GOT3 (cell line): ENCODE measurements around the gene ZNF609.
"Not testable (repeated sequence)": the region's sequence is repeated elsewhere in the genome, so short reads cannot be mapped to it uniquely, and the experiment has no call there.

Experiments used
- DNase-seq: peaks from one replicate; lab custom pipeline; 2025; ENCODE audit warnings: mixed read lengths; lab: John Stamatoyannopoulos, UW

The ZNF609 gene

DNA sequence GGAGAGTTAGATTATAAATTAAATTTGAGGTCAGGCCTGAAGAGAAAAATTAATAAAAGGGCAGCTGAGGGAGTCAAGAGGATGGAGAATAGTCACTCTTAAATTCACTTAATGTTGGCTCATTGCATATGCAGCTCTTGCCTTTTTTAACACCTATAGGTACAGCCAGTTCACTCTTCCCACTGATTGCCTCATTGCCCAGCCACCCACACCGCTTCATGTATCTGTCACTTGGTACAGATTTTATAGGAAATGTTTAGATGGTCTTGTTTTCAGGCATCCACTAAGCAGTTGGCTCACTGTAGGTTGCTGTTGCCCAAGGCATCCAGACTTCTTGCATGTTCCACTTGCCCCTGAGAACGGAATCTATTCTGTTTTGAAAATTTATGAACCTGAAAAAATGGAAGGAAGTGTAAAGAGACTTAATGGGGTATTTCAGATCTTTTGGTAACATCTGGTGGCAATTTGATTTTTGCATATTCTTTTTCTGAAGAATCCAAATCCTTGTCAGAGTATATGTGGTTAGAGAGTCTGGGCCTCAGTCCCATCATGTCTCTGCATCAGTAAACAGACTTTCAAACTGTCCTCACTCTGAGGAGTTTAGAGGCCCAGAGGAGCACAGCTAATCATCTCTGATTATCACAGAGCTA lies 163.1 kb downstream of the ZNF609 start:
- DNase-seq: no peak

DNA sequence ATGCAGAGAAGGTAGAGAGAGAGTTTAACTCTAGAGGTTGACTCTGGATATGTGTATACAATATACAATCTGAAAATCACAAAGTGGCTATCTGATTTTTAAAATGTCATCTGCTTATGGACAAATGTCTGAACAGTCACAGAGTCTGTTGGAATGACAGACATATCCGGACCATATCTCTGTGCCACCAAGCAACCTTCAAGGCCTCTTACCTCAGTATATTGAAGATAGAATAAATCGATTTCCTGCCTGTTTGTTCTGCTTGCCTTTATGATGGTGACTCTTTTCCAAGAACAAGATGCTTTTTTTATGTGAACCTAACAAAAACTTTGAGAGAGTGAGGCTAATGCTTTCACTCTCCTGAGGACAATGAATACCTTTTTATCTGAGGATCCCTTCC lies 163.9 kb downstream of the ZNF609 start:
- DNase-seq: no peak

DNA sequence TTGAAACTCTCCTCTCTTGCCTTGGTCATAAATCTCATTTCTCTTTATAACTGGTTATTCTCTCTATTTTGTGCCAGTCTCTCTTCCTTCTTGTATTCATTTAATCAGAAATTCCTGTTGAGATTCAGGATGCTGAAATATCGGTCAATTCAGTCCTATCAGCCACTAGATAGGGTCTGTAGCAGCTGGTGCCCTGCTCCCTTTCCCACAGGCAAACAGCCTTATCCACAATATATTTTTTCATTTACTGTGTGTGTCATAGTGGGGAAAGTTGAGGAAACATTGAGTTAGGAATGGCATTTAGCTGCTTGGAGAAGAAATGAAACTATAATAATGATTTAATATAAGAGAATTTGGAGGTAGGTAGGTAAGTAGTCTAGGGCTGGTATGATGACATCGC lies 168.7 kb downstream of the ZNF609 start:
- DNase-seq: no peak

DNA sequence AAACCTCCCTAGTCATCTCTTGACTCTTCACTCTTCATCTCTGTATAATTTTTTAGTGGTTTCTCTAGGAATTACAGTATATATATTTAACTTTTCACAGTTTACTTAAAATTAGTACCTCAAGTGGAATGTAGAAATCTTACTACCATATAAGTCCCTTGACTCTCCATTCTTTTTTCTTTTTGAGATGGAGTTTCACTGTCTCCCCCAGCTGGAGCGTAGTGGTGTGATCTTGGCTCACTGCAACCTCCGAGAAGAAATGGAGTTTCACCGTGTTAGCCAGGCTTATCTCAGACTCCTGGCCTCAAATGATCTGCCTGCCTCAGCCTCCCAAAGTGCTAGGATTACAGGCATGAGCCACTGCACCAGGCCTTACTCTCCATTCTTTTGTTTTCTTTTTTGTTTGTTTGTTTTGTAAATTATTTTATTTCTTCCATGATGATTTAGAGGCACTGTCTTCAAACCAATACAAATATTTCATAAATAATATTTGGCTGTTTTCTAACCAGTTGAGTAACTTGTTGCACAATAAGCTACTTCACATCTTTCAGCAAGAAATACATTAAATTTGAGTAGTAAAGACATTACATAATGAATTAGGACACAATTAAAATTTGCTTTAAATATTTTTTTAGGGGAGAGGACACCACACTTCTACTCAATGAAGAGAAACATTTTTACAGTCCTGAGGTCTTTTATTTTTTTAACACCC lies 170.2 kb downstream of the ZNF609 start:
- DNase-seq: no peak

DNA sequence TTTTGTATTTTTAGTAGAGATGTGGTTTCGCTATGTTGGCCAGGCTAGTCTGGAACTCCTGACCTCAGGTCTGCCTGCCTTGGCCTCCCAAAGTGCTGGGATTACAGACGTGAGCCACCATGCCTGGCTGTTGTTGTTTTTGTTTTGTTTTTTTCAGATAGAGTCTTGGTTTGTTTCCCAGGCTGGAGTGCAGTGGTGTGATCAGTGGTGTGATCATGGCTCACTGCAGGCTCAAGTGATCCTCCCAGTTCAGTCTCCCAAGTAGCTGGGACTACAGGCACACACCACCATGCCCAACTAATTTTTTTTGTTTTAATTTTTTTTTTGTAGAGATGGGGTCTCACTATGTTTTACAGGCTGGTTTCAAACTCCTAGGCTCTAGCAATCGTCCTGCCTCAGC lies 172.3 kb downstream of the ZNF609 start:
- DNase-seq: not testable (repeated sequence)

DNA sequence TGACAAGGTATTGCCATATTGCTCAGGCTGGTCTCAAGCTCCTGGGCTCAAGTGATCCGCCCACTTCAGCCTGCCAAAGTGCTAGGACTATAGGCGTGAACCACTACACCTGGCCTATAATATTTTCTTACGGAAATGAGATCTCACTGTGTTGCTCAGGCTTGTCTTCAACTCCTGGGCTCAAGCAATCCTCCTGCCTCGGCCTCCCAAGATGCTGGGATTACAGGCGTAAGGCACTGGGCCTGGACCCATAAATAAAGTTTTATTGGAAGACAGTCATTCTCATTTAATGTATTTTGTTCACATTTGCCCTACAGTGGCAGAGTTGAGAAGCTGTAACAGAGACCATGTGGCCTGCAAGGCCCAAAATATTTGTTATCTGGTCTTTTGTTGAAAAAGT lies 173.0 kb downstream of the ZNF609 start:
- no peak for DNase-seq

DNA sequence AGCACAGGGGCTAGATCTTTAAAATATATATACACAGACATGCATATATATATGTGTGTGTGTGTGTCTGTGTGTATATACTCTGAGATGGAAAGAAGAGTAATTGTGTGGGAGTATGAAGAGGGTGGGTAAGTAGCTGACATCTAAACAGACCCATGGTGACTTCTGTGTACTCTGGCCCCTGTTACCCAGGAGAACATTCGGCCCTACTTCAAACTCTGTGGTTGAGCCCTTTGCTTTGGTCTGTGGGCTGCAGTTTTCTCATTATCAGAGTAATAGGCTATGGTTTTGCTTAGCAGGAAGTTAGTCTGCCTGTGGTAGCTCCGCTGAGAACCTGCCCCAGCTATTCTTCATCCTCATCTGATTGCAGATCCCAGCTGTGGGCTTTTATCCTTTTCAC lies 173.6 kb downstream of the ZNF609 start:
- no peak for DNase-seq

DNA sequence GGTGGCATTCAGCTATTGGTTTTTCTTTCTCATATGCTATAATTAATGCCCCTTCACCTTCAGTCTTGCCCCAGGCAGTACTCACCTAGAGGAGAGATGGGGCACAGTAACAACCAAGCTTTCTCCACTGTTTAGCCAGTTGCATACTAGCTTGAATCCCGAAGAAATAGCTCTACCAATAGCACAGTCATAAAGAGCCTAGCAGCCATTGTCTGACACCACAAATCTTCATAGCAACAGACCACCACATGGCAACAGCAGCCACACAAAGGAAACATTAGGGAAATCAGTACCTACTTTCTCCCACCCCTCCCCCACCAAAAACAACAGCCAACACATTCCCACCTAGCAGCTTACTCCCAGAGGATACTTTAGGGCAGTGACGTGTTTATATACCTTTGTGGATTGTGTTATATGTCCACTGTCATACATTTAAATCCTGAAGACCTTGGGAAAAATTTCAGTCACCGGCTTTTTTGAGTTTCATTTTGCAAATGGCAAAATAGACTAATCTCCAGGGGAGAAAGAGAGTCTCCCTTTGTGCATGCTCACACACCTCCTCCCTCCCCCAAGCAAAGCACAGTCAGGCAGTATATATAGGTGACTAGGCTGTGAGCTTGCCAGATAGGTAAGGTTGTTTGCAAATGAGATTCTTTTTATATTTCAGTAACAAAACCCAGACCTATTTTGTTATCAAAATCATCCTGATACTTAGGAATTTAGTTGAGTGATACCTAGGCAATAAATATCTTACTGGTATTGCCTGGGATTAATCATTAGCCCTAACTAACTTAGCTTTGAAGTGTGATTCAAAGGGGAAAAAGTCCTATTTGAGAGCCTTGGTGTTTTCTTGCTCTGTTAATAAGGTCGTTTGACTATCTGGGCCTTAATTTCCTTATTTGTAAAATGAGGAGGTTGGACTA lies 174.5 kb downstream of the ZNF609 start:
- DNase-seq: no peak

DNA sequence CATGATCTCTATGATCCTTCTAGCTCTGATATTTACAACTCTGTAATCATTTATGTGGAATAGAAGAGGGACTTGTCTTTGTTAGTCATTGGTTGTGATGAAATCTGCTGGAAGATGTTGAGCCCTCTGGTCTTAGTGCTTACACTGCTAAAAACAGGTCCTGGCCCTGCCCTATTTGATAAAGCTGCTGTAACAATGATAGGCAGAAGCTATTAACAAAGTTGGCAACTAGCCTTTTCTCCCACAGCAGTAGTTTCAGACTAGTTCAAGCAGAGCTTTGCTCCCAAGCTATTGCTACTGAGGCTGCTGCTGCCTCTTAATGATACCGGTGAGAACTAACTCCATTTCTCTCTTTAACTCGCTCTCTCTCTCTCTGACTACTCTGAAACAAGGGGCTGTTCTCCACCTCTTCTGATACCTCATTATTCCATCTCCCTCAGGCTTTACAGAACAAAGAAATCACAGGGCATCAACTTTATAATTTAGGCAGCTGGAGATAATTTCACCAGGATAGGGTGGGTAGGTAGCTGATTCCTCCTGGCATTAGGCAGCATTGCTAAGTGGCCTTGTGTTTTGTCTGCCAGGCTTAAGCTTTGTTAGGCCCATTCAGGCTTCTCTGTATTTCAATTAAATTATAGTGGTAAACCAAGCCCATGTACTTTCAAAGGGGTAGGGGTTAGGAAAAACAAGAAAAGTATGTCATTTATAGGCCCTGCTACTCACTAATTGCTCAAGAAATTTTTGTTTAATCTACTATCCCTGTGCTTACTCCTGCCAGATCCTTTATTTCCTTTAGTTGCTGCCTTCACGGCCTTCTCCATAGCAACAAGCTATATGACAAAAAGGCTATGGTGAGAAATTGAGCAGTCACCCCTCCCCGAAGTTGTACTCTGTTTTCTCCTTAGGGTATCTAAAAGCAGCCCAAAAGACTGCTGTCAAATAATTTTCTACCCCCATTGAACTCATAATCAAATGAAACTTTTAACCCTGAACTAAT lies 175.4 kb downstream of the ZNF609 start:
- DNase-seq: no peak

DNA sequence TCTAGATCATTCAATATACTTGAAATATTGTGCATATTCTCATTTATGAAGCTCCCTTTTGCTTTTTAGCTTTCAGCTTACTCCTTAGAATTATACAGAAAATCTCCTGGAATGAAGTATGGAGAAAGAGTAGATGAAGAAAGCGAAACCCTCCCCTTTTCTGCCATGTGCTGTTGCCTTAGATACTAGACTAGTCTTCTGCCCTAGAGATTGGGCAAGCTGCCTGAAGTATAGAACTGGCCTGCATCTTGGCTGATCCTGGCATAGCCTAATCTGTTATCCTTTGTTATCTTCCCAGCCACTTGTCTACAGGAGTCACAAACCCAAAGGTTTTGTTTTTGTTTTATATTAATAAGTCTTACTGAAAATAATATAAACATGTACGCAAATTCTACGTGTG lies 176.2 kb downstream of the ZNF609 start:
- no peak for DNase-seq

DNA sequence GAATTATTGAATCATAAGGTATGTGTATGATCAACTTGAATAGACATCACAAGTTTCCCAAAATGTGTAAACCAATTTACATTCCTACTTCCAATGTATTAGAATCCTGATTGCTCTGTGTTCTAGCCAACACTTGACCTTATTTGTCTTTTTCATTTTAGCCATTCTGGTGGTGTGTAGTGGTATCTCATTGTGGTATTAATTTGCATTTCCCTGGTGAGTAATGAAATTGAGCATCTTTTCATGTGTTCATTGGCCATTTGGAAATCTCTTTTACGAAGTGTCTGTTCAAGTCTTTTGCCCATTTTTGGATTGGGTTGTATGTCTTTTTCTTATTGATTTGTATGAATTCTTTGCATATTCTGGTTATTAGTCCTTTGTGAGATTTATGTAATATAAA lies 177.0 kb downstream of the ZNF609 start:
- DNase-seq: no peak

DNA sequence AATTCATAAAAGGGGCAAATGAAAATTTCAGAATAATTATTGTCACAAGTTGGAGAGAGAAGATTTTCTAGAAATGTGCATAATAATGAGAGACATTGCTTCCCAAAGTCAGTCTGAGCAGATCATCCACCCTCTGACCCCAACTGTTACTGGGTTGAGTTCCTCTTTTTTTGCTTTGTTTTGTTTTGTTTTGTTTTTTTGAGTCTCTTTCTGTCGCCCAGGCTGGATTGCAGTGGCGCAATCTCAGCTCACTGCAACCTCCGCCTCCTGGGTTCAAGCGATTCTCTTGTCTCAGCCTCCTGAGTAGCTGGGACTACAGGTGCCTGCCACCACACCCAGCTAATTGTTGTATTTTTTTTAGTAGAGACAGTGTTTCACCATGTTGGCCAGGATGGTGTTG lies 179.4 kb downstream of the ZNF609 start:
- DNase-seq: not testable (repeated sequence)

DNA sequence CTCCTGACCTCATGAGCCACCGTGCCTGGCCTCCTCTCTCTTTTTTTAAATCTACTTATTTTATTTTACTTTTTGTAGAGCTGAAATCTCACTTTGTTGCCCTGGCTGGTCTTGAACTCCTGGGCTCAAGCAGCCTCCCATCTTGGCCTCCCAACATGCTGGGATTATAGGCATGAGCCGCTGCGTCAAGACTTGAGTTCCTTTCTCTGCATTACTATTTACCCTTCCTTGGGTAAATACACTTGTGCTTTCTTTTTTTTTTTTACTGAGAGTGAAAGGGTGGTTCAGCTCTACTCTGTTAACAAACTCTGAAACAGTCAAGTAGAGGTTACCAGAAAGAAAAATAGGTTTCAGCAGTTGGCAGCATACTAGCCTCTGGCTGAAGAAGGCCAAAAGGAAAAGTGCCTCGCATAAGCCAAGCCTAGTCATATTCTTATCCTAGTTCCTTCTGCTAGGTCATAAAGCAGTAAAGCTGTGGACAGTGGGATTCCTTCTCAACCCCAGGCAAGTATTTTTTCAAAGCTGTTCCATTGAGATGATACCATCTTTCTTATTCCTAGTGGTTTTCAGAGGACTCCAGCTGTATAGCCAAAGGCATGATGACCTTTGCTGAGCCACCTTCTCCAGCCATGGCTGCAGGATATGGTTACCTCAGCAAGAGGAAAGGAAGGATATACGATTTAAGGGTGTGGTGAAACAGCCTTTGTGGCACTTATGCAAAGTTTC lies 179.9 kb downstream of the ZNF609 start:
- DNase-seq: no peak

DNA sequence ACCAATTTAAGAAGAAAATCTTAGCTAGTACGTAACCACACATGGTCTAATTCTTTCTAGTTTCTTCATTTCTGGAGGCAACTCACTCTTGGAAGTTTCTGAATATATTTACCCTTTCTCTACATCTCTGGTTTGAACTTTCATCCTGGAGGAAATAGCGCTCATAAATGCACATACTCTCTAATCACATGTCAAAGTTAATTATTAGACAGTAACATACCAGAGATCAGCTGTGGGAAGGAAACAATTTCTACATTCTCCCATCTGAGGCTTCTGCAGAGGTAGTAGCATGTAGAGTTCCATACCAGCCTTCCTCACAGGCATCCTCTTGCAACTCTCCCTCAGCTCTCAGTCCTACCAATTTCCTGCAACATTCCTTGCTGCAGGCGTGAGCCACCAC lies 182.5 kb downstream of the ZNF609 start:
- DNase-seq: no peak

DNA sequence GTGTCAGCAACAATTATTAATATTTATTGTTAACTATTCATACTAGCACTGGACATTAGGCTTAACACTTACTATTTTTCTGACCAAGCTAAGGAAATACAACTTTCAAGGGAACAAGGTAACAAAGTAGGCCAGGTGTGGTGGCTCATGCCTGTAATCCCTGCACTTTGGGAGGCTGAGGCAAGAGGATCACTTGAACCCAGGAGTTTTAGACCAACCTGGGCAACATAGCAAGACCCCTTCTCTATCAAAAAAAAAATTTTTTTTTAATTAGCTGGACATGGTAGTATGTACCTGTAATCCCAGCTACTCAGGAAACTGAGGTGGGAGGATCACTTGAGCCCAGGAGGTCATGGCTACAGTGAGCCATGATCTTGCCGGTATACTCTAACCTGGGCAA lies 183.3 kb downstream of the ZNF609 start:
- no peak for DNase-seq

DNA sequence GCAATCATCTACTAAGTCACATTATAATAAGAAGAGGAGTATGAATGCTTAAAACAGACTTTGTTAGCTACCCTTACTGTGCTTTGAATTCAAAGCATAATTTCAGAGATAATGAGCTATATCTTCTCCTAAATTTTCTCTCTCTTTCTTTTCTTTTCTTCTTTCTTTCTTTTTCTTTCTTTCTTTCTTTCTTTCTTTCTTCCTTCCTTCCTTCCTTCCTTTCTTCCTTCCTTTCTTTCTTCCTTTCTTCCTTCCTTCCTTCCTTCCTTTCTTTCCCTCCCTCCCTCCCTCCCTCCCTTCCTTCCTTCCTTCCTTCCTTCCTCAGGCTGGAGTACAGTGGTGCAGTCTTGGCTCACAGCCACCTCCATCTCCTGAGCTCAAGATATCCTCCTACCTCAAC lies 184.4 kb downstream of the ZNF609 start:
- DNase-seq: not testable (repeated sequence)

DNA sequence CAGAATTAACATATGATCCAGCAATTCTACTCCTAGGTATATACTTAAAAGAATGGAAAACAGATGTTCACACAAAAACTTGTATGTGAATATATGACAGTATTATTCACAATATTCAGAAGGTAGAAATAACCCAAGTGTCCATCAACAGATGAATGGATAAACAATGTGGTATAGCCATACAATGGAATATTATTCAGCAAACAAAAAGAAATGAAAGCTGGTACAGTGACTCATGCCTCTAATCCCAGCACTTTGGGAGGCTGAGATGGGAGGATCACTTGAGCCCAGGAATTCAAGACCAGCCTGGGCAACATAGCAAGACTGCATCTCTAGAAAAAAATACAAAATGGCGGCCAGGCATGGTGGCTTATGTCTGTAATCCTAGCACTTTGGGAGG lies 185.6 kb downstream of the ZNF609 start:
- DNase-seq: no peak

DNA sequence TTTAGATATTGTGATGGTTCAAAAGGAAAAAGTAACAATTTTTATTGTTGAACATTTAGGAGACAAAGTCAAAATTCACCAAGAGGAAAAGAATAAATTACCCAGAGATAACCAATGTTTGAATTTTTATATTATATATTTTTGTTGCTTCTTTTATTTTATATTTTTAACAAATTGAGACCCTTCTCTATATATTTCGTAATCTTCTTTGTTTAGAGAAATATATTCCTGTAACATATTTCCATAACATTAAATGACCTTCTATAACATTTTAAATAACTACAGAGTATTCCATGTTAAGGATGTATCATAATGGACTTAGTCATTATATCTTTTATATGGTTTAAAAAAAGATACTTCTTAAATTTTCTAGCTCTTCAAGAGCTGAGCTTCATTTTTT lies 187.0 kb downstream of the ZNF609 start:
- no peak for DNase-seq

DNA sequence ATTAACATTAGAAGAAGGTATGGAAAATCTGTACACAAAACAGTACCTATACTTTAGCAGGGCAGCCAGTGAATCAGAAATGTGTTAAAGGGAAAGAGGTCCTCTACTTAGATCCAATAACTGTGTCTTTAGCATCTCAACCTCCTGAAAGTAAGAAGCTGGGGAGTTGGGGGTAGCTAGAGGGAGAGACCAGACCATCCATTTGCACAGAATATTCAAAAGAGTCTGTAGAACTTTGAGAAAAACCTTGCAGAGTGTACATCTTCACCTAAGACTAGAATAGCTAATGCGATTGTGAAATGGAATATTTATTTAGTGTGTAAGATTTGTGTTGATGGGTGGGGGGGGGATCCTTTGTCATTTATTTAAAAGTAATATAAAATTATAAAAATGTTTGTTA lies 190.2 kb downstream of the ZNF609 start:
- DNase-seq: no peak

DNA sequence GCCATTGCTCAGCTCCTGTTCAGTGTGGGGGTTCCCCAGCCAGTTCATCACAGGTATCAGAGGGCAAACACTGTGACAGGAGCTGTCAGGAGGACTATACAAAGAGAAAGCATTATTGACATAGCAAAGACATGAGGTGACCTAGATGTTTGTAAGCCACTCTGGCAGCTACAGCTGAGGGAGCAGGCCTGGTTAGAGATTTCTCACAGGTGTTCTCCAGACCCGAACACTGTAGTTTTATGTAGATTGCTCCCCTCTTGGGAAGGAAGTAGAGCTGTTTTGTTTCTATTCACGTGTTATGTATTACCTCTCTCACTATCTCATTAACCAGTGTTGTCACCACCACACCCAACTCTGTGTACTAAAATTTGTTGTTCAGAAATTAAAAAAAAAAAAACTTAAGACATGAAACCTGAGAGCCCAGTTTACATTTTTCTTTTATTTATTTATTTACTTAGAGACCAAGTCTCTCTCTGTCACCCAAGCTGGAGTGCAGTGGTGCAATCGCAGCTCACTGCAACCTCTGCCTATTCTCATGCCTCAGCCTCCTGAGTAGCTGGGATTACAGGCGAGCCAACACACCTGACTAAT lies 191.3 kb downstream of the ZNF609 start:
- DNase-seq: no peak

DNA sequence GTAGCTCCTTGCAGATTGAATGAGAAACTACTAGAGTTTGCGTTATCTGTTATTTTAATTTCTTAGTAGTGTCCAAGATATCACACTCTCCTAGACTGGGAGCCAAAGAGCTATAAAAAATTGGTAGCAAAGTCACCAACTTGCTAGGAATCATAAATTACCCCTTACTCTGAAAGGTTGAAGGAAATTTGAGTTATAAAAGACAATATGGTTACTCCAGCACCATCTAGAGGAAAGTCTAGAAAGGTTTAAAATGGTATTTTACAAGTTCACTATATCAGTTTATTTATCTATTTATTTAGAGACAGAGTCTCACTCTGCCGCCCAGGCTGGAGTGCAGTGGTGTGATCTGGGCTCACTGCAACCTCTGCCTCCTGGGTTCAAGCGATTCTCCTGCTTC lies 193.4 kb downstream of the ZNF609 start:
- no peak for DNase-seq
